Muscle layer of duodenum (tissue), 2 donors: Measurements from ENCODE around the gene NEUROD6.
A peak's percentile ranks its signal among the peaks of the same experiment; 100 is the strongest.

Source experiments
- H3K27ac ChIP-seq: one replicate; pipeline ENCODE4 v1.7.0; 2013; ENCODE audit warnings: mild to moderate bottlenecking, low read length
- H3K27me3 ChIP-seq: one replicate; pipeline ENCODE4 v1.7.0; 2013; ENCODE audit warnings: low read depth, mild to moderate bottlenecking, control low read depth, low read length
- H3K36me3 ChIP-seq, 2 donors: one replicate each; pipeline ENCODE4 v1.7.0; 2013; ENCODE audit warnings: low read length in 2 of 2, control low read depth in 1 of 2, mild to moderate bottlenecking in 1 of 2; ENCODE audit not compliant: insufficient read depth in 2 of 2, control insufficient read depth in 1 of 2
- H3K4me1 ChIP-seq, 2 donors: one replicate each; pipeline ENCODE4 v1.7.0; 2013; ENCODE audit warnings: low read length in 2 of 2, mild to moderate bottlenecking in 2 of 2, control low read depth in 1 of 2, moderate library complexity in 1 of 2; ENCODE audit not compliant: insufficient read depth in 2 of 2, control insufficient read depth in 1 of 2
- H3K4me3 ChIP-seq, 2 donors: one replicate each; pipeline ENCODE4 v1.7.0; 2013; ENCODE audit warnings: low read length in 2 of 2, low read depth in 1 of 2, mild to moderate bottlenecking in 1 of 2
- H3K9me3 ChIP-seq, 2 donors: one replicate each; pipeline ENCODE4 v1.7.0; 2013; ENCODE audit warnings: low read length in 2 of 2, control low read depth in 1 of 2, mild to moderate bottlenecking in 1 of 2; ENCODE audit not compliant: control insufficient read depth in 1 of 2
- donor health status: healthy.

NEUROD6 gene

GRCh38 chr7:31358467-31358866 is 17.9 kb upstream of the NEUROD6 start:
- Histone ChIP-seq H3K27ac (no peak overlapping the region), H3K27me3 (no peaks in the 10 kb centered on the region), H3K4me3 (no peak overlapping the region), H3K9me3 (no peaks in the 10 kb centered on the region), H3K4me1 (no peaks in the 10 kb centered on the region), H3K36me3 (no peaks in the 10 kb centered on the region)

DNA sequence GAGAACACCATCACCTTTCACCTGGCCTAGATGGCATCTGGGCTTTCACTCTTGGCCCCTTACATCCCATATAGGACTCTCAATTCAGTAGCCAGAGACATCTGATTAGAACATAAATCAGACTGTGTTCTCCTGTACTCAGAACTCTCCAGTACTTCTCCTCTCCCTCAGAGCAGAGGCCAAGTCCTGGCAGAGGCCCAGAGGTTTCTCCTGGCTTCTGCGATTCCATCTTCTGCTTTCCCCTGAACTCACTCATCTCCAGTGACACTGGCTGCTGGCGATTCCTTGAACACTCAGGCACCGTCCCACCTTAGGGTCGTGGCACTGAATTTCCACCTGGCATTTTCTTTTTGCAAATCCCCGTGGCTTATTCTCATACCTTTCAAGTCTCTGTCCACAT is 4.9 kb upstream of the NEUROD6 start:
- no peaks in the 10 kb centered on the region for H3K27me3 ChIP-seq
- H3K36me3 ChIP-seq: no peaks in the 10 kb centered on the region
- no peaks in the 10 kb centered on the region for H3K4me1 ChIP-seq
- H3K27ac ChIP-seq: no peak overlapping the region
- no peak overlapping the region for H3K4me3 ChIP-seq
- no peaks in the 10 kb centered on the region for H3K9me3 ChIP-seq

DNA sequence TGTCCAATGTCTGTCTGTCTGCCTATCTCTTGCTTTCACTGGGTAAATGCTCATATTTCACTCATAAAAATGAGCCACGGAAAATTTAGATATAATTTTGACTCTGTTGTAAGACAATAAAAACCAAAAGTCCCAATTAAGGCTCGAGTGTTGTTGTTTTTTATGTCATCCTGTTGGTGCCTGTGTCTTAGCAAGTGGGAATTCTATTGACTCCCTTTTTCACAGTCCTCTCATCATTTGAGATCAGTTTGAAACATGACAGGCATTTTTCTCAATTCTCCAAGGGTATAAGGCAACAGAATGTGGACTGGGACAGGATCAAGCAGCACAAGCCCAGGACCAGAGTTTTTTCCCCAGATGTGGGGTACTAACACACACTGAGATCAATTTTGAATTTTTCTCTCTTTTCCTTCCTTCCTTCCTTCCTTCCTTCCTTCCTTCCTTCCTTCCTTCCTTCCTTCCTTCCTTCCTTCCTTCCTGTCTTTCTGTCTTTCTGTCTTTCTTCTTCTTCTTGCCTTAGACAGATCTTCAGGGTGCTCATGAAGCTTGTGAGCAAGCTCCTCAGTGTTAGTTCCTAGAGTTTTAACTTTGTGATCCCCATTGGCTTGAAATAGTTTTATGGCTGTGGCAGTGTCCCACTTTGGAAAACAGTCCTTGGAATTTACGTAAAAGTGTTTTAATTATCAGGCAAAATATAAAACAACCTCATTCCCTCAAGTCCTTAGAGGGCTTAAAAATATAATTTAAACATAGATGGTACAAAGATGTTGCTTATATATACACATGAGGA is 3.2 kb upstream of the NEUROD6 start:
- Histone ChIP-seq H3K4me3 (no peak overlapping the region), H3K4me1 (no peaks in the 10 kb centered on the region), H3K9me3 (no peaks in the 10 kb centered on the region), H3K36me3 (no peaks in the 10 kb centered on the region), H3K27me3 (no peaks in the 10 kb centered on the region), H3K27ac (no peak overlapping the region)

DNA sequence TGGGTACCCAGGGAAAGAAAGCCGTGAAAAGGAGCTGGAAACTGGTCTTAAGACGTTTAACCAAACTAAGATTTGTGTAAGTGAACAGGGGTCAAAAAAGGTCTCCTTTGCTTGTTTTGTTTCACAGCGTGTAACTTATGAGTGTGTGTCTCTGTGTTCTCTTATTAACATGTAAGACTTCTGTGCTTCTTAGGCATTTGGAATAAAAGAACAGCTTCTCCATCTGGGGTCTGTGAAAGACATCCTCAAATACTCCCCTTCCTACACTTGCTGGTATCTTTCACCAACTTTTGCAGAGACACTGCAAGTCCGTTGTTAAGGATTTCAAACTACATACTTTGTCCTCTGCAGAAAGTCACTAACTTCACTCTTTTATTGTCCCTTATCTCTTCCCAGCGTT is 615 bp upstream of the NEUROD6 start:
- Histone ChIP-seq H3K36me3 (no peaks in the 10 kb centered on the region), H3K4me1 (no peaks in the 10 kb centered on the region), H3K27me3 (peaks cover 6% of the 10 kb centered on the region), H3K27ac (no peak overlapping the region), H3K9me3 (no peaks in the 10 kb centered on the region), H3K4me3 (no peak overlapping the region)

GRCh38 chr7:31340051-31340450 is 475 bp downstream of the NEUROD6 start:
- Histone ChIP-seq H3K4me1 (no peaks in the 10 kb centered on the region), H3K4me3 (no peak overlapping the region), H3K9me3 (no peaks in the 10 kb centered on the region), H3K36me3 (no peaks in the 10 kb centered on the region), H3K27me3 (peaks cover 10% of the 10 kb centered on the region), H3K27ac (no peak overlapping the region)

GRCh38 chr7:31338706-31339105 is 1.8 kb downstream of the NEUROD6 start:
- H3K27me3 ChIP-seq: peaks cover 10% of the 10 kb centered on the region
- H3K4me1 ChIP-seq: no peaks in the 10 kb centered on the region
- no peak overlapping the region for H3K4me3 ChIP-seq
- no peaks in the 10 kb centered on the region for H3K9me3 ChIP-seq
- H3K36me3 ChIP-seq: no peaks in the 10 kb centered on the region
- no peak overlapping the region for H3K27ac ChIP-seq

GRCh38 chr7:31337002-31337565 is 3.4 kb downstream of the NEUROD6 start:
- H3K36me3 ChIP-seq: no peaks in the 10 kb centered on the region
- H3K4me3 ChIP-seq: peak overlapping the region in 1 of 2 donors; percentile 22
- peaks cover 10% of the 10 kb centered on the region for H3K27me3 ChIP-seq
- H3K9me3 ChIP-seq: no peaks in the 10 kb centered on the region
- H3K4me1 ChIP-seq: no peaks in the 10 kb centered on the region
- no peak overlapping the region for H3K27ac ChIP-seq

- Histone ChIP-seq H3K36me3 (no peaks in the 10 kb centered on the region), H3K27me3 (peaks cover 10% of the 10 kb centered on the region), H3K9me3 (no peaks in the 10 kb centered on the region), H3K4me1 (no peaks in the 10 kb centered on the region), H3K4me3 (peak overlapping the region; percentile 26 to 54), H3K27ac (no peak overlapping the region)
Observed at GRCh38 chr7:31336202-31337001, 4.1 kb downstream of the NEUROD6 start.

- Histone ChIP-seq H3K27me3 (peaks cover 10% of the 10 kb centered on the region), H3K27ac (no peak overlapping the region), H3K9me3 (no peaks in the 10 kb centered on the region), H3K4me1 (no peaks in the 10 kb centered on the region), H3K36me3 (no peaks in the 10 kb centered on the region), H3K4me3 (peak overlapping the region; percentile 26 to 54)
Observed at GRCh38 chr7:31335884-31336201, 4.7 kb downstream of the NEUROD6 start.

- Histone ChIP-seq H3K9me3 (no peaks in the 10 kb centered on the region), H3K4me1 (no peaks in the 10 kb centered on the region), H3K36me3 (no peaks in the 10 kb centered on the region), H3K4me3 (peak overlapping the region in 1 of 2 donors; percentile 54), H3K27me3 (peaks cover 10% of the 10 kb centered on the region), H3K27ac (no peak overlapping the region)
Observed at GRCh38 chr7:31335161-31335856, 5.2 kb downstream of the NEUROD6 start.

DNA sequence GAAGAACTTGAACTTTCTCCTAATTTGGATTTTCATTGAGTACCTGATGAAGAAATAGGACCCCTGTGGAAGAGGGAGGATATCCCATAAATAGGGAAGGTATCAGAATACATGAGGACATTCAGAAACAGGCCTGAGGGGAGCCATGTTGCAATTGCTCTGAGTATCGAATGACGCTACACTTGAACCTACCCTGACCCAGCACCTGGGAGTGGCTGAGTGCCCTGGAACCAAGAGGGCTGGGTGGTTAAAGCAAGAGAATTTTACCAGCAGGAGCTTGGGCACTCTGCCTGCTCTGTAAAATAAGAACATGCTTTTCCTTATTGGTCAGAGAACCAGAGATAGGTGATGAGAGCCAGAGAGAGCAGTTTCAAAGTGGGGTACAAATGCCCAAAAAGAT is 7.2 kb downstream of the NEUROD6 start:
- Histone ChIP-seq H3K4me3 (no peak overlapping the region), H3K27ac (no peak overlapping the region), H3K27me3 (peaks cover 10% of the 10 kb centered on the region)

More for the DNA sequence above, 7.2 kb downstream of the NEUROD6 start:
- Histone ChIP-seq H3K36me3 (no peaks in the 10 kb centered on the region), H3K9me3 (no peaks in the 10 kb centered on the region), H3K4me1 (no peaks in the 10 kb centered on the region)
